Measurements from ENCODE around the gene EPC1. TPM values are rescaled to one million over a fixed set of nuclear protein-coding genes. Genes with fewer than 3 reads are reported as not detected.

The EPC1 gene
- total and polyA plus RNA-seq, 2 donors (not counting 1 experiment from before 2014, with no cell fraction given), result 22.7 to 28.1 TPM

DNA sequence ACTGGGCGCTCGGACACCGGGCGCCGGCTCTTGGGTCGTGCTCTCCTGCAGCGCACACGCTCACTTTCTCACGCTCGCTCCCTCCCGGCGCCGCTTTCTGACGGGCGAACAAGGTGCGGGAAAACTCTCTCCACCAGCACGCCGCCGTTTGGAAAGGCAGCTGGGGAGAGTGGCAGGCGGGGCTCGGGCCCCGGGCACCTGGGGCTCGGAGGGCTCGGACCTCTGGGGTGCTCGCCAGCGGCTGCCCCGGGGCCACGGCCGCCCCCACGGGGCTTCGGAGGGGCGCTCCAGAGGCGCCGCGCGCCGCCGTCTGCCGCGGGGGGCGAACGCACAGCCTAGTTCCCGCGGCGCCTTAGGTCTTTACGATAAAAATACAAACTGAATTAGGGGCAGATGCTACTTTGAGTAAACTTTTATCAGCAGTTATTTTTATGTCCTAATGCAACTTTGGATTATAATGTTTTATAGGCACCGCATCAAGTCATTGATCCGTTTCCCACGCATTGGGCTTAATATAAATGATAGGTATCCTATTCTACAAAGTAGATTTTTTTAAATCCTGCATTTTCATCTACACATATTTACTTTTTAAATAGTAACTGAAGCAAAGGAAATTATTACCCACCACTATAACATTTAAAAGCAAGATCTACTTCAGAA is 535 bp upstream of the EPC1 start:
- Histone ChIP-seq H3K4me3 (replicated peaks in 1 of 4; ENCODE audit: control extremely low read depth in 1 of 4, insufficient read depth in 1 of 4, low read depth in 3 of 4, low read length in 4 of 4) (peak overlapping the region; percentile 51 to 97 (median 68)), H3K4me2 (ENCODE audit: extremely low read depth, insufficient read depth, low read length) (peak overlapping the region; percentile 77), H4K20me1 (ENCODE audit: control insufficient read depth, extremely low read depth, insufficient read depth, low read length) (no peaks in the 10 kb centered on the region), H2AFZ (ENCODE audit: low read length) (peak overlapping the region; percentile 28), H3K9ac (ENCODE audit: insufficient read depth, low read length) (peak overlapping the region; percentile 99), H3K27me3 (ENCODE audit: control insufficient read depth, insufficient read depth, low read length) (no peaks in the 10 kb centered on the region), H3K4me1 (ENCODE audit: control insufficient read depth, extremely low read depth, insufficient read depth, low read length) (no peaks in the 10 kb centered on the region), H3K36me3 (ENCODE audit: control insufficient read depth, insufficient read depth, low read length) (no peaks in the 10 kb centered on the region), H3K79me2 (ENCODE audit: control insufficient read depth, insufficient read depth, low read length) (peaks cover 36% of the 10 kb centered on the region), H3K9me3 (ENCODE audit: control insufficient read depth, insufficient read depth, low read depth, low read length) (no peaks in the 10 kb centered on the region), H3K27ac (ENCODE audit: insufficient read depth, low read length) (peak overlapping the region; percentile 44)
- TF ChIP-seq, protein P1, sequence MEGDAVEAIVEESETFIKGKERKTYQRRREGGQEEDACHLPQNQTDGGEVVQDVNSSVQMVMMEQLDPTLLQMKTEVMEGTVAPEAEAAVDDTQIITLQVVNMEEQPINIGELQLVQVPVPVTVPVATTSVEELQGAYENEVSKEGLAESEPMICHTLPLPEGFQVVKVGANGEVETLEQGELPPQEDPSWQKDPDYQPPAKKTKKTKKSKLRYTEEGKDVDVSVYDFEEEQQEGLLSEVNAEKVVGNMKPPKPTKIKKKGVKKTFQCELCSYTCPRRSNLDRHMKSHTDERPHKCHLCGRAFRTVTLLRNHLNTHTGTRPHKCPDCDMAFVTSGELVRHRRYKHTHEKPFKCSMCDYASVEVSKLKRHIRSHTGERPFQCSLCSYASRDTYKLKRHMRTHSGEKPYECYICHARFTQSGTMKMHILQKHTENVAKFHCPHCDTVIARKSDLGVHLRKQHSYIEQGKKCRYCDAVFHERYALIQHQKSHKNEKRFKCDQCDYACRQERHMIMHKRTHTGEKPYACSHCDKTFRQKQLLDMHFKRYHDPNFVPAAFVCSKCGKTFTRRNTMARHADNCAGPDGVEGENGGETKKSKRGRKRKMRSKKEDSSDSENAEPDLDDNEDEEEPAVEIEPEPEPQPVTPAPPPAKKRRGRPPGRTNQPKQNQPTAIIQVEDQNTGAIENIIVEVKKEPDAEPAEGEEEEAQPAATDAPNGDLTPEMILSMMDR (conservative IDR thresholded peaks at IDR 0.05 in 1 of 2, IDR thresholded peaks at IDR 0.05 in 1 of 2; ENCODE audit: low read depth in 1 of 2, low read length in 2 of 2), result no peak
- TF ChIP-seq EZH2 (IDR thresholded peaks at IDR 0.05; ENCODE audit: low read length, missing control alignments), result no peak
- DNase-seq (ENCODE audit: low read depth in 2 of 2), result no peak

DNA sequence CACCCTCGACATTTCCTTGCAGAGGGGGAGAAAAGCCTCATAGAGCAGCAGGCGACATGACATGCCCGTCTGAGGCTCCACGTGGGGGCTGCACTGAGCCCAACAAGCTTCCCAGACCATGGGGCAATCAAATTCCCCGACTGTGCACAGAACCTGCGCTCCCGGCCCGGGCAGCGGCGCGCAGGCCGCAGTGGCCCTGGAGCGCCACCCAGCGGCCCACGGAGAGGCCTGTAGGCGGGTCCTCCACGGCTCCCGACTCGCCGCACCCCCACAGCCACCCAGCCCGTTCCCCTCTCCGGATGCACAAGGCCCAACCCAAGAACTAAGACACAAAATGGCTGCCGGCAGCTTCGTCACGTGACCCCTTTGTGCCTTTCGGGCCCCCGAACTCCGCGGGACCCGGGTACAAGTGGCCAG is 816 bp downstream of the EPC1 start:
- Histone ChIP-seq H3K9me3 (ENCODE audit: control insufficient read depth, insufficient read depth, low read depth, low read length) (no peaks in the 10 kb centered on the region), H3K27ac (ENCODE audit: insufficient read depth, low read length) (peak overlapping the region; percentile 97), H3K36me3 (ENCODE audit: control insufficient read depth, insufficient read depth, low read length) (no peaks in the 10 kb centered on the region), H3K4me1 (ENCODE audit: control insufficient read depth, extremely low read depth, insufficient read depth, low read length) (peaks cover 2% of the 10 kb centered on the region), H3K79me2 (ENCODE audit: control insufficient read depth, insufficient read depth, low read length) (peaks cover 50% of the 10 kb centered on the region), H4K20me1 (ENCODE audit: control insufficient read depth, extremely low read depth, insufficient read depth, low read length) (peaks cover 8% of the 10 kb centered on the region), H3K9ac (ENCODE audit: insufficient read depth, low read length) (peak overlapping the region; percentile 99), H3K27me3 (ENCODE audit: control insufficient read depth, insufficient read depth, low read length) (no peaks in the 10 kb centered on the region), H3K4me2 (ENCODE audit: extremely low read depth, insufficient read depth, low read length) (peak overlapping the region; percentile 90), H3K4me3 (replicated peaks in 1 of 4; ENCODE audit: control extremely low read depth in 1 of 4, insufficient read depth in 1 of 4, low read depth in 3 of 4, low read length in 4 of 4) (peak overlapping the region; percentile 81 to 97 (median 84)), H2AFZ (ENCODE audit: low read length) (no peak overlapping the region)
- TF ChIP-seq, protein P1 (conservative IDR thresholded peaks at IDR 0.05 in 1 of 2, IDR thresholded peaks at IDR 0.05 in 1 of 2; ENCODE audit: low read depth in 1 of 2, low read length in 2 of 2), result peak; percentile 72 to 95
- TF ChIP-seq EZH2 (IDR thresholded peaks at IDR 0.05; ENCODE audit: low read length, missing control alignments), result no peak
- DNase-seq (ENCODE audit: low read depth in 2 of 2), result peak; percentile 93 to 96

DNA sequence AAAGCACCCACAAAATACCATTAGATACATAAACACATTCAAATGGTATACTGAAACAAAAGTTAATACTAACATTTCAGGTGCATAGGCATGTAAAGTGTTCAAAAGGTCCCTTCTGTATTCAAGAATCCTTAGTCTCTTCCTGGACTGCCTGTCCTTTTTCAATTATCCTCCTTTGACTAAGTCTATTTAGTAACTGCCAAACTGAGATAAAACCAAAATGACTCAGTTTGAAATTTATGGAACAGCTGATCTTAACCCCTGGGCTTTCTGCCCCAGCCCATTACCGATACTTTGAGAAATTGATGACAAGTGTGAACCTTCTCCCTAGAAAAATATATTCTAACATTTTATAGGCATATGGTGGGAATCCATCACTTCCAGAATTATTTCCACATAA is 5.4 kb downstream of the EPC1 start:
- peak in 1 of 2 donors; percentile 30 for DNase-seq (ENCODE audit: low read depth in 2 of 2)
- no peak overlapping the region for H3K4me2 ChIP-seq (ENCODE audit: extremely low read depth, insufficient read depth, low read length)
- peaks cover 11% of the 10 kb centered on the region for H4K20me1 ChIP-seq (ENCODE audit: control insufficient read depth, extremely low read depth, insufficient read depth, low read length)

More for the DNA sequence above, 5.4 kb downstream of the EPC1 start:
- Histone ChIP-seq H3K9ac (ENCODE audit: insufficient read depth, low read length) (no peak overlapping the region), H3K27ac (ENCODE audit: insufficient read depth, low read length) (no peak overlapping the region), H3K9me3 (ENCODE audit: control insufficient read depth, insufficient read depth, low read depth, low read length) (no peaks in the 10 kb centered on the region), H3K36me3 (ENCODE audit: control insufficient read depth, insufficient read depth, low read length) (no peaks in the 10 kb centered on the region), H3K4me1 (ENCODE audit: control insufficient read depth, extremely low read depth, insufficient read depth, low read length) (peaks cover 2% of the 10 kb centered on the region), H3K79me2 (ENCODE audit: control insufficient read depth, insufficient read depth, low read length) (peaks cover 94% of the 10 kb centered on the region), H3K27me3 (ENCODE audit: control insufficient read depth, insufficient read depth, low read length) (no peaks in the 10 kb centered on the region), H3K4me3 (replicated peaks in 1 of 4; ENCODE audit: control extremely low read depth in 1 of 4, insufficient read depth in 1 of 4, low read depth in 3 of 4, low read length in 4 of 4) (no peak overlapping the region), H2AFZ (ENCODE audit: low read length) (no peak overlapping the region)
- TF ChIP-seq, protein P1 (conservative IDR thresholded peaks at IDR 0.05 in 1 of 2, IDR thresholded peaks at IDR 0.05 in 1 of 2; ENCODE audit: low read depth in 1 of 2, low read length in 2 of 2), result no peak
